ENCODE data around the gene PLEKHF1.
"Not testable (repeated sequence)": the region's sequence is repeated elsewhere in the genome, so short reads cannot be mapped to it uniquely, and the experiment has no call there.

PLEKHF1 gene

GRCh38 chr19:29665826-29666577 lies 741 bp downstream of the PLEKHF1 start:
- 0 out of 2 replicates have a peak, but pooled peaks cover 4% of the 10 kb centered on the region for H3K27me3 ChIP-seq (ENCODE audit: control insufficient read depth, insufficient read depth, low read length)
- no peaks in the 10 kb centered on the region for H3K36me3 ChIP-seq (ENCODE audit: control insufficient read depth, insufficient read depth, low read length)
- H3K27ac ChIP-seq (ENCODE audit: low read depth, low read length): no peak overlapping the region
- peaks cover 38% of the 10 kb centered on the region for H3K4me1 ChIP-seq (ENCODE audit: control insufficient read depth, insufficient read depth, low read length)
- no peaks in the 10 kb centered on the region for H3K9me3 ChIP-seq (ENCODE audit: control insufficient read depth, insufficient read depth, low read depth, low read length)
- peak overlapping the region; percentile 18 for H3K9ac ChIP-seq (ENCODE audit: low read length)
- peak overlapping the region; percentile 82 for H3K4me3 ChIP-seq (ENCODE audit: low read depth, low read length)

DNA sequence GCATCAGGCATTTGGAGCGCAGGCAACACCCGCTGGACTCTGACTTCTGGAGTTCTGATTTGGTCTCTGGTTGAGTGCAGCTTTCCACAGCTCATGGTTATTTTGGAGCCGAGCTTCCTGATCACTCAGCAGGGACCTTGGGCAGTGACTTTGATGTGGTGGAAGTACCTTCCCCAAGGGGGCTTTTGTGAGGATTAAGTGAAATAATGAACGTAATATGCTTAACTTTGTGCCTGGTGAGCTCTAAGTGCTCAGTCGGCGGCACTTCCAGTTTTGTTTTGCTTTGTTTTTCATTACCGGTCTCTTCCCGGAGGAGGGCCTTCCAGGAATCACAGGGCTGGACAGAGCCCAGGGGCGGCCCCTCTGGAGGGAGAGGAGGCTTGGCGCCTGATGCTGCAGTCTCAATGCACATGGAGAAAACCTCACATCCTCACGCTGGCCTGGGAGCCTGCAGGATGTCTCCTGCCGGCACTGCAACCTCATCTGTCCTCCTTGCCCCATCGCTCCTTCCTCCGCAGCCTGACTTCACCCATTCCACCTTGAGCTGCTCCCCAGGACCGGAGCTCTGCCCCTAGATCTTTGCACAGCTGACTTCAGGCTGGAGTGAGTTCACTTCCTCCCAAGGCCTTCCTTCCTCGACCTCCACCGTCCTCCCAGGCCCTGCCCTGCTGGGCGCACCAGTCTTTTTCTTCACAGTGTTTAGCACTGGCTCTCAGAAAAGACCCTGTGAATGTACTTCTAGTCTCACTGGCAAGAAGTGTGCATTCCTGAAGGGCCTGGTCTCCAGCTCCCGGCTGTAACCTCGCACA lies 1.5 kb downstream of the PLEKHF1 start:
- peaks cover 38% of the 10 kb centered on the region for H3K4me1 ChIP-seq (ENCODE audit: control insufficient read depth, insufficient read depth, low read length)
- H3K27ac ChIP-seq (ENCODE audit: low read depth, low read length): no peak overlapping the region

DNA sequence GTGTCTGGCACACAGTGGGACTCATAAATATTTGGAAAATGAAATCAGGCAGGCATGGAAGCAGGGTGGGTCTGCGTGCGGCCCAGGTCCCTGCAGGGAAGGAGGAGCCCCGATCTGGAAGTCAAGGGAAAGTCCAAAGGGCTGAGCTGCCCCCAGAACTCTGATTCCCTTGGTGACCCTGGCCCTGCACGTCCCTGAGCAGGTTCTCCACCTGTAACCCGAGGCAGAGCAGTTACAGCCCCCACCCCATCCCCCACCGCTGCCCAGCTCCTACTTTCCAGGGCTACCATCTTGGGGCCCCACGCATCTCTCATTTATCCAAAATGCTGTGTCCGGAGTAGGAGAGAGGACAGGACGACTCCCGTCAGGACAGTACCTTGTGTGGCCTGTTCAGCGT lies 2.1 kb downstream of the PLEKHF1 start:
- Histone ChIP-seq H3K9ac (ENCODE audit: low read length) (no peak overlapping the region), H3K27ac (ENCODE audit: low read depth, low read length) (no peak overlapping the region), H3K27me3 (ENCODE audit: control insufficient read depth, insufficient read depth, low read length) (0 out of 2 replicates have a peak, but pooled peaks cover 4% of the 10 kb centered on the region), H3K9me3 (ENCODE audit: control insufficient read depth, insufficient read depth, low read depth, low read length) (no peaks in the 10 kb centered on the region), H3K4me1 (ENCODE audit: control insufficient read depth, insufficient read depth, low read length) (peaks cover 38% of the 10 kb centered on the region), H3K4me3 (ENCODE audit: low read depth, low read length) (no peak overlapping the region), H3K36me3 (ENCODE audit: control insufficient read depth, insufficient read depth, low read length) (no peaks in the 10 kb centered on the region)

More for the DNA sequence above, 1.5 kb downstream of the PLEKHF1 start:
- H3K27me3 ChIP-seq (ENCODE audit: control insufficient read depth, insufficient read depth, low read length): 0 out of 2 replicates have a peak, but pooled peaks cover 4% of the 10 kb centered on the region
- peak overlapping the region; percentile 82 for H3K4me3 ChIP-seq (ENCODE audit: low read depth, low read length)
- no peaks in the 10 kb centered on the region for H3K36me3 ChIP-seq (ENCODE audit: control insufficient read depth, insufficient read depth, low read length)
- H3K9me3 ChIP-seq (ENCODE audit: control insufficient read depth, insufficient read depth, low read depth, low read length): no peaks in the 10 kb centered on the region
- peak overlapping the region; percentile 35 for H3K9ac ChIP-seq (ENCODE audit: low read length)

GRCh38 chr19:29667901-29668341 lies 2.7 kb downstream of the PLEKHF1 start:
- no peak overlapping the region for H3K9ac ChIP-seq (ENCODE audit: low read length)
- H3K27me3 ChIP-seq (ENCODE audit: control insufficient read depth, insufficient read depth, low read length): 0 out of 2 replicates have a peak, but pooled peaks cover 4% of the 10 kb centered on the region
- H3K27ac ChIP-seq (ENCODE audit: low read depth, low read length): no peak overlapping the region
- no peaks in the 10 kb centered on the region for H3K36me3 ChIP-seq (ENCODE audit: control insufficient read depth, insufficient read depth, low read length)
- H3K9me3 ChIP-seq (ENCODE audit: control insufficient read depth, insufficient read depth, low read depth, low read length): no peaks in the 10 kb centered on the region
- H3K4me1 ChIP-seq (ENCODE audit: control insufficient read depth, insufficient read depth, low read length): peaks cover 33% of the 10 kb centered on the region
- H3K4me3 ChIP-seq (ENCODE audit: low read depth, low read length): no peak overlapping the region

DNA sequence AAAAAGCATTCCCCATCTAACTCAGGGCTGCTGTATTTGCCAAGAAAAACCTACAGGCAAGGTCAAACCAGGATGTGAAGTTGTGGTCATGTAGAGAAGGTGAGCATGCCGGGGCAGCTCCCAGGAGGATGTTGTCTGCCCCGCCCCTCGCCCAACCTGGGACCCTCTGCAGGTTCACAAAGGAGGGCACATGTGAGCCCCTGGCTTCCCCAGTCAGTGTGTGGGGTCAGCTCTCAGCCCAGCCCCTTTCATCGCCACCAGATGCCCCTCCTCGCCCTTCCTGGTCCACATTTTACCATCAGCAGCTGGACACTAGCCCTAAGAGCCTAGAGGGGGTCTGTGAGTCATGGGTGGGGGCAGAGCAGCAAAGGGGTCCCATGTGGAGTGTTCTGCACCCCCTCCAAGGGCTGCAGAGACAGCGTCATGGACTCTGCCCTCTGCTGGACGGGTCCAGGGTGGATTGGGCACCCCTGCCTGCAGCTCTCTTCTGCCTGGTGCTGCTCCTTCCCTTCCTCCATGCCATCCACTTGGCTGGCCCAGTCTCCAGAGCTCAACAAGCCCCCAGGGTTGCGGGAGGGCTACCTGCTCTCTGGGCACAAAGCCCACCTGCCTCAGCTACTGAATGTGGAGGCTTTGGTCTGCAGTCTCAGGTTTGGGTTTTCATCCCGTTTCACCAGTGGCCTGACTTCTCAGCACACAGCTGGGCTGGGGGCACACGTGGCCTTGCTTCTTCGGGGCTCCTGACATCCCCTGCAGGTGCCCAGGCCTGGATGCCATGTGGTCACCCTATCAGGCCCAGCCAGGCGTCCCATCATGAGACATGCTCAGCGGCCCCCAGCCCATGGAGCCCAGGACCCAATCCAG lies 3.7 kb downstream of the PLEKHF1 start:
- H3K27ac ChIP-seq (ENCODE audit: low read depth, low read length): no peak overlapping the region
- no peaks in the 10 kb centered on the region for H3K9me3 ChIP-seq (ENCODE audit: control insufficient read depth, insufficient read depth, low read depth, low read length)
- H3K9ac ChIP-seq (ENCODE audit: low read length): no peak overlapping the region
- H3K27me3 ChIP-seq (ENCODE audit: control insufficient read depth, insufficient read depth, low read length): 0 out of 2 replicates have a peak, but pooled peaks cover 4% of the 10 kb centered on the region
- peaks cover 4% of the 10 kb centered on the region for H3K36me3 ChIP-seq (ENCODE audit: control insufficient read depth, insufficient read depth, low read length)
- H3K4me3 ChIP-seq (ENCODE audit: low read depth, low read length): no peak overlapping the region
- H3K4me1 ChIP-seq (ENCODE audit: control insufficient read depth, insufficient read depth, low read length): peaks cover 32% of the 10 kb centered on the region

GRCh38 chr19:29670255-29670654 lies 5.0 kb downstream of the PLEKHF1 start:
- Histone ChIP-seq H3K9ac (ENCODE audit: low read length) (no peak overlapping the region), H3K36me3 (ENCODE audit: control insufficient read depth, insufficient read depth, low read length) (peaks cover 17% of the 10 kb centered on the region), H3K4me1 (ENCODE audit: control insufficient read depth, insufficient read depth, low read length) (peaks cover 24% of the 10 kb centered on the region)

GRCh38 chr19:29671026-29671392 lies 5.7 kb downstream of the PLEKHF1 start:
- not testable (repeated sequence) for H3K9ac ChIP-seq (ENCODE audit: low read length); H3K27ac ChIP-seq (ENCODE audit: low read depth, low read length); H3K4me3 ChIP-seq (ENCODE audit: low read depth, low read length); H3K27me3 ChIP-seq (ENCODE audit: control insufficient read depth, insufficient read depth, low read length); H3K9me3 ChIP-seq (ENCODE audit: control insufficient read depth, insufficient read depth, low read depth, low read length)
- H3K36me3 ChIP-seq (ENCODE audit: control insufficient read depth, insufficient read depth, low read length): peaks cover 24% of the 10 kb centered on the region
- H3K4me1 ChIP-seq (ENCODE audit: control insufficient read depth, insufficient read depth, low read length): peaks cover 23% of the 10 kb centered on the region

More at GRCh38 chr19:29670255-29670654, 5.0 kb downstream of the PLEKHF1 start:
- Histone ChIP-seq H3K27ac (ENCODE audit: low read depth, low read length) (no peak overlapping the region), H3K9me3 (ENCODE audit: control insufficient read depth, insufficient read depth, low read depth, low read length) (no peaks in the 10 kb centered on the region), H3K4me3 (ENCODE audit: low read depth, low read length) (no peak overlapping the region), H3K27me3 (ENCODE audit: control insufficient read depth, insufficient read depth, low read length) (0 out of 2 replicates have a peak, but pooled peaks cover 4% of the 10 kb centered on the region)

- Histone ChIP-seq H3K4me1 (ENCODE audit: control insufficient read depth, insufficient read depth, low read length) (peaks cover 17% of the 10 kb centered on the region), H3K4me3 (ENCODE audit: low read depth, low read length) (no peak overlapping the region), H3K27me3 (ENCODE audit: control insufficient read depth, insufficient read depth, low read length) (no peaks in the 10 kb centered on the region), H3K9me3 (ENCODE audit: control insufficient read depth, insufficient read depth, low read depth, low read length) (no peaks in the 10 kb centered on the region), H3K9ac (ENCODE audit: low read length) (no peak overlapping the region), H3K36me3 (ENCODE audit: control insufficient read depth, insufficient read depth, low read length) (peaks cover 25% of the 10 kb centered on the region), H3K27ac (ENCODE audit: low read depth, low read length) (no peak overlapping the region)
Observed at GRCh38 chr19:29671393-29672160, 6.3 kb downstream of the PLEKHF1 start.

DNA sequence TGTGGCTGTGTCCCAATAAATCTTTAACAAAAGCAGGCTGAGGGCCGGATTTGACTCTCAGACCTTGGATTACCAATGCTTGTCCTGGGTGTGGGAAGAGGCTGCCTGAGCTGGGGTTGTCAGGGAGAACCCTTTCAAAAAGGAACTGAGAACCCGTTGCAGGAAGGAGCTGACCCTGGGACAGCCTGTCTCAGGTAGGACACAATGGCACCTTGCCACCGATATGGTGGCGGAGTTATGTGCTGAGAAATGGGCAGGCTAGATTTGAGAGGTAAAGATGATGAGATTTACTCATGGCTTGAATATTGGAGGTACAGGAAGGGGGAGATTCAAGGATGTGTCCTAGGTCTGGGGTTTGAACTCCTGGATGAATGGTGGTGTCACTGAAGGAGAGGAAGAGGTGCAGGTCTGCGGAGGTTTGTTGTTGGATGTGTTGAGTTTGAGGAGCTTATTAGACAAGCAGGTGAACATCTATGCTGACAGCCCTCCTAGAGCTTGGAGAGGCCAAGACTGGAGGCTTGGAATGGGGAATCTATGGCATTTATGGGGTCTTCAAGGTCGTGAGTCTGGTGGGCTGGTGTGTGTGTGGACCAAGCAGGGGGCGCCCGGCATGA lies 7.2 kb downstream of the PLEKHF1 start:
- Histone ChIP-seq H3K27ac (ENCODE audit: low read depth, low read length) (no peak overlapping the region), H3K9ac (ENCODE audit: low read length) (no peak overlapping the region), H3K27me3 (ENCODE audit: control insufficient read depth, insufficient read depth, low read length) (no peaks in the 10 kb centered on the region), H3K4me1 (ENCODE audit: control insufficient read depth, insufficient read depth, low read length) (peaks cover 11% of the 10 kb centered on the region), H3K4me3 (ENCODE audit: low read depth, low read length) (no peak overlapping the region), H3K9me3 (ENCODE audit: control insufficient read depth, insufficient read depth, low read depth, low read length) (no peaks in the 10 kb centered on the region), H3K36me3 (ENCODE audit: control insufficient read depth, insufficient read depth, low read length) (peaks cover 26% of the 10 kb centered on the region)

GRCh38 chr19:29672933-29673336 lies 7.7 kb downstream of the PLEKHF1 start:
- Histone ChIP-seq H3K27ac (ENCODE audit: low read depth, low read length) (no peak overlapping the region), H3K27me3 (ENCODE audit: control insufficient read depth, insufficient read depth, low read length) (no peaks in the 10 kb centered on the region), H3K4me1 (ENCODE audit: control insufficient read depth, insufficient read depth, low read length) (peaks cover 7% of the 10 kb centered on the region), H3K4me3 (ENCODE audit: low read depth, low read length) (no peak overlapping the region), H3K36me3 (ENCODE audit: control insufficient read depth, insufficient read depth, low read length) (peaks cover 26% of the 10 kb centered on the region), H3K9ac (ENCODE audit: low read length) (no peak overlapping the region), H3K9me3 (ENCODE audit: control insufficient read depth, insufficient read depth, low read depth, low read length) (no peaks in the 10 kb centered on the region)
